ENCODE results near the gene RASA4B. TPM values are rescaled to one million over a fixed set of nuclear protein-coding genes. Genes with fewer than 3 reads are reported as not detected.

Gene RASA4B
- total RNA-seq, 1 donor from 2014 or later = 11.7 TPM

- peaks cover 20% of the 10 kb centered on the region for H3K4me1 Mint-ChIP-seq (ENCODE audit: unreplicated experiment)
- H3K4me3 Mint-ChIP-seq (ENCODE audit: unreplicated experiment) = peak overlapping the region; percentile 96
- H3K27me3 Mint-ChIP-seq (ENCODE audit: unreplicated experiment) = no peaks in the 10 kb centered on the region
- peaks cover 4% of the 10 kb centered on the region for H3K36me3 Mint-ChIP-seq (ENCODE audit: unreplicated experiment)
- no peak for DNase-seq (ENCODE audit: extremely low spot score, unreplicated experiment)
- no peaks in the 10 kb centered on the region for H3K9me3 Mint-ChIP-seq (ENCODE audit: unreplicated experiment)
- no peak for TF ChIP-seq CTCF (IDR thresholded peaks at IDR 0.05)
- H3K27ac Mint-ChIP-seq (ENCODE audit: unreplicated experiment) = peak overlapping the region; percentile 79
These were observed 53.6 kb downstream of the RASA4B start for GRCh38 chr7:102463841-102464576.

GRCh38 chr7:102460467-102460866 lies 57.1 kb downstream of the RASA4B start:
- peaks cover 6% of the 10 kb centered on the region for H3K36me3 Mint-ChIP-seq (ENCODE audit: unreplicated experiment)
- H3K27me3 Mint-ChIP-seq (ENCODE audit: unreplicated experiment) = no peaks in the 10 kb centered on the region
- TF ChIP-seq CTCF (IDR thresholded peaks at IDR 0.05) = no peak
- no peak overlapping the region for H3K27ac Mint-ChIP-seq (ENCODE audit: unreplicated experiment)
- H3K4me3 Mint-ChIP-seq (ENCODE audit: unreplicated experiment) = no peak overlapping the region
- no peak for DNase-seq (ENCODE audit: extremely low spot score, unreplicated experiment)
- H3K4me1 Mint-ChIP-seq (ENCODE audit: unreplicated experiment) = peaks cover 11% of the 10 kb centered on the region
- H3K9me3 Mint-ChIP-seq (ENCODE audit: unreplicated experiment) = no peaks in the 10 kb centered on the region

GRCh38 chr7:102459221-102459844 lies 58.2 kb downstream of the RASA4B start:
- H3K4me1 Mint-ChIP-seq (ENCODE audit: unreplicated experiment) = peaks cover 10% of the 10 kb centered on the region
- peaks cover 6% of the 10 kb centered on the region for H3K36me3 Mint-ChIP-seq (ENCODE audit: unreplicated experiment)
- no peak for TF ChIP-seq CTCF (IDR thresholded peaks at IDR 0.05)
- H3K27me3 Mint-ChIP-seq (ENCODE audit: unreplicated experiment) = no peaks in the 10 kb centered on the region
- H3K9me3 Mint-ChIP-seq (ENCODE audit: unreplicated experiment) = no peaks in the 10 kb centered on the region
- DNase-seq (ENCODE audit: extremely low spot score, unreplicated experiment) = no peak
- no peak overlapping the region for H3K4me3 Mint-ChIP-seq (ENCODE audit: unreplicated experiment)
- no peak overlapping the region for H3K27ac Mint-ChIP-seq (ENCODE audit: unreplicated experiment)

- no peak for TF ChIP-seq CTCF (IDR thresholded peaks at IDR 0.05)
- Mint-ChIP-seq H3K27ac (ENCODE audit: unreplicated experiment) (no peak overlapping the region), H3K4me1 (ENCODE audit: unreplicated experiment) (peaks cover under 1% of the 10 kb centered on the region), H3K9me3 (ENCODE audit: unreplicated experiment) (no peaks in the 10 kb centered on the region), H3K27me3 (ENCODE audit: unreplicated experiment) (no peaks in the 10 kb centered on the region), H3K4me3 (ENCODE audit: unreplicated experiment) (no peak overlapping the region), H3K36me3 (ENCODE audit: unreplicated experiment) (peaks cover 4% of the 10 kb centered on the region)
- DNase-seq (ENCODE audit: extremely low spot score, unreplicated experiment) = no peak
These were observed 60.1 kb downstream of the RASA4B start for GRCh38 chr7:102457352-102457924.

GRCh38 chr7:102456327-102456726 lies 61.2 kb downstream of the RASA4B start:
- Mint-ChIP-seq H3K9me3 (ENCODE audit: unreplicated experiment) (no peaks in the 10 kb centered on the region), H3K27me3 (ENCODE audit: unreplicated experiment) (no peaks in the 10 kb centered on the region), H3K4me1 (ENCODE audit: unreplicated experiment) (no peaks in the 10 kb centered on the region), H3K4me3 (ENCODE audit: unreplicated experiment) (no peak overlapping the region), H3K36me3 (ENCODE audit: unreplicated experiment) (peaks cover 4% of the 10 kb centered on the region), H3K27ac (ENCODE audit: unreplicated experiment) (no peak overlapping the region)
- TF ChIP-seq CTCF (IDR thresholded peaks at IDR 0.05) = no peak
- DNase-seq (ENCODE audit: extremely low spot score, unreplicated experiment) = no peak
